WTC11 (cell line): Measurements from ENCODE around the gene REPS2. TPM values are rescaled to one million over a fixed set of nuclear protein-coding genes. Genes with fewer than 3 reads are reported as not detected.

Experiments used
- ATAC-seq: fragments of 200-7000 bp; cut with Tn5 transposase; 2 replicates; pipeline ENCODE4 v1.10.0; 2021; ENCODE audit warnings: mild to moderate bottlenecking, moderate library complexity
- CTCF ChIA-PET: fragments of 300-600 bp; sonication (Branson Sonifier 250); formaldehyde crosslinking; loops from one replicate; lab custom pipeline; 2021; ENCODE audit warnings: antibody characterized with exemption; lab: Charles Lee
- POLR2A ChIA-PET: fragments of 350-600 bp; sonication (Branson Sonifier 250); formaldehyde crosslinking; loops from one replicate; lab custom pipeline; 2021; ENCODE audit warnings: antibody characterized with exemption; lab: Charles Lee
- DNase-seq: peaks from one replicate; pipeline ENCODE4 v3.0.0; 2021; ENCODE audit warnings: low spot score
- H3K27ac Mint-ChIP-seq: 2 replicates; pipeline ENCODE4 v1.8.0; 2021; ENCODE audit warnings: mixed read lengths
- H3K27me3 Mint-ChIP-seq: 2 replicates; pipeline ENCODE4 v1.8.0; 2021; ENCODE audit warnings: low read depth, mild to moderate bottlenecking, moderate library complexity, mixed read lengths
- H3K36me3 Mint-ChIP-seq: 2 replicates; pipeline ENCODE4 v1.8.0; 2021; ENCODE audit warnings: mixed read lengths
- H3K4me1 Mint-ChIP-seq: 2 replicates; pipeline ENCODE4 v1.8.0; 2022; ENCODE audit warnings: mixed read lengths
- H3K4me3 Mint-ChIP-seq: 2 replicates; pipeline ENCODE4 v1.8.0; 2021; ENCODE audit warnings: mild to moderate bottlenecking, moderate library complexity, mixed read lengths
- H3K9me3 Mint-ChIP-seq: 2 replicates; pipeline ENCODE4 v1.8.0; 2021; ENCODE audit warnings: mixed read lengths
- EMX1 ChIP-seq: fragments of 250-450 bp; sonication (Bioruptor Pico); IDR thresholded peaks from 2 replicates; pipeline ENCODE4 v1.8.0; 2021; ENCODE audit warnings: mild to moderate bottlenecking
- ETV6 ChIP-seq: sonication (generic); formaldehyde crosslinking; IDR thresholded peaks from 2 replicates; pipeline ENCODE4 v1.8.1; 2022; ENCODE audit warnings: mild to moderate bottlenecking, missing genetic modification reagents
- IRF2 ChIP-seq: sonication (generic); formaldehyde crosslinking; IDR thresholded peaks from 2 replicates; pipeline ENCODE4 v1.8.0; 2022; ENCODE audit warnings: low read depth, missing genetic modification reagents, borderline replicate concordance
- JUN ChIP-seq: sonication (generic); formaldehyde crosslinking; IDR thresholded peaks from 2 replicates; pipeline ENCODE4 v1.8.0; 2023; ENCODE audit warnings: mild to moderate bottlenecking, missing genetic modification reagents
- NFATC4 ChIP-seq: fragments of 250-450 bp; sonication (Bioruptor Pico); IDR thresholded peaks from 2 replicates; pipeline ENCODE4 v1.9.0; 2021; ENCODE audit warnings: mild to moderate bottlenecking
- SOX15 ChIP-seq: fragments of 250-450 bp; sonication (Bioruptor Pico); IDR thresholded peaks from 2 replicates; pipeline ENCODE4 v1.9.0; 2021; ENCODE audit warnings: mild to moderate bottlenecking
- TEAD1 ChIP-seq: sonication (generic); formaldehyde crosslinking; IDR thresholded peaks from 2 replicates; pipeline ENCODE4 v1.8.0; 2022; ENCODE audit warnings: mild to moderate bottlenecking, missing genetic modification reagents
- USF2 ChIP-seq: sonication (generic); formaldehyde crosslinking; IDR thresholded peaks from 2 replicates; pipeline ENCODE4 v1.8.1; 2023; ENCODE audit warnings: mild to moderate bottlenecking, missing genetic modification reagents, moderate library complexity
- ZNF281 ChIP-seq: sonication (generic); formaldehyde crosslinking; IDR thresholded peaks from 2 replicates; pipeline ENCODE4 v1.8.0; 2023; ENCODE audit warnings: mild to moderate bottlenecking, missing genetic modification reagents
- ZNF396 ChIP-seq: fragments of 250-450 bp; sonication (Bioruptor Pico); IDR thresholded peaks from 2 replicates; pipeline ENCODE4 v1.8.0; 2021; ENCODE audit warnings: mild to moderate bottlenecking, moderate library complexity, borderline replicate concordance
- total RNA-seq: library from RNA; stranded (reverse); gene quantifications from 3 replicates; pipeline ENCODE4 v1.2.3, GENCODE V29; 2021
- TF ChIP-seq, protein P1 (sequence below): sonication (generic); formaldehyde crosslinking; IDR thresholded peaks from 2 replicates; pipeline ENCODE4 v1.8.0; 2022; ENCODE audit warnings: mild to moderate bottlenecking, missing genetic modification reagents
- TF ChIP-seq, protein P2 (sequence below): sonication (generic); formaldehyde crosslinking; IDR thresholded peaks from 2 replicates; pipeline ENCODE4 v1.8.0; 2023; ENCODE audit warnings: missing genetic modification reagents
- TF ChIP-seq, protein P3 (sequence below): fragments of 200-600 bp; IDR thresholded peaks from 2 replicates; pipeline ENCODE4 v1.8.0; 2022; ENCODE audit warnings: antibody characterized with exemption
- TF ChIP-seq, protein P4 (sequence below): fragments of 250-450 bp; sonication (Bioruptor Pico); IDR thresholded peaks from 2 replicates; pipeline ENCODE4 v1.9.0; 2021; ENCODE audit warnings: mild to moderate bottlenecking, borderline replicate concordance
- TF ChIP-seq, protein P5 (sequence below): sonication (generic); formaldehyde crosslinking; IDR thresholded peaks from 2 replicates; pipeline ENCODE4 v1.8.0; 2022; ENCODE audit warnings: mild to moderate bottlenecking, missing genetic modification reagents
- TF ChIP-seq, protein P6 (sequence below): sonication (generic); formaldehyde crosslinking; IDR thresholded peaks from 2 replicates; pipeline ENCODE4 v1.8.1; 2022; ENCODE audit warnings: missing genetic modification reagents, borderline replicate concordance

Gene REPS2
- total RNA-seq, 1 experiment from 2014 or later: 2.2 TPM

GRCh38 chrX:17033225-17033624 lies 86.8 kb downstream of the REPS2 start:
- Mint-ChIP-seq H3K27ac (no peak overlapping the region), H3K9me3 (no peaks in the 10 kb centered on the region), H3K27me3 (no peaks in the 10 kb centered on the region), H3K4me3 (no peak overlapping the region), H3K36me3 (no peaks in the 10 kb centered on the region), H3K4me1 (no peaks in the 10 kb centered on the region)
- DNase-seq (no peak), ATAC-seq (no peak)
- ChIA-PET POLR2A (no interaction called here), CTCF (interaction anchor here (1.2 kb wide), 1 partner anchor 13 kb away, joined by 4 read pairs; no protein-coding TSS in a partner anchor)
- TF ChIP-seq, protein P1, sequence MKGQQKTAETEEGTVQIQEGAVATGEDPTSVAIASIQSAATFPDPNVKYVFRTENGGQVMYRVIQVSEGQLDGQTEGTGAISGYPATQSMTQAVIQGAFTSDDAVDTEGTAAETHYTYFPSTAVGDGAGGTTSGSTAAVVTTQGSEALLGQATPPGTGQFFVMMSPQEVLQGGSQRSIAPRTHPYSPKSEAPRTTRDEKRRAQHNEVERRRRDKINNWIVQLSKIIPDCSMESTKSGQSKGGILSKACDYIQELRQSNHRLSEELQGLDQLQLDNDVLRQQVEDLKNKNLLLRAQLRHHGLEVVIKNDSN (CRISPR knock-in tag): no peak
- TF ChIP-seq TEAD1 (CRISPR knock-in tag): no peak

GRCh38 chrX:17035111-17035510 lies 88.7 kb downstream of the REPS2 start:
- POLR2A ChIA-PET: no interaction called here
- TF ChIP-seq, protein P2, sequence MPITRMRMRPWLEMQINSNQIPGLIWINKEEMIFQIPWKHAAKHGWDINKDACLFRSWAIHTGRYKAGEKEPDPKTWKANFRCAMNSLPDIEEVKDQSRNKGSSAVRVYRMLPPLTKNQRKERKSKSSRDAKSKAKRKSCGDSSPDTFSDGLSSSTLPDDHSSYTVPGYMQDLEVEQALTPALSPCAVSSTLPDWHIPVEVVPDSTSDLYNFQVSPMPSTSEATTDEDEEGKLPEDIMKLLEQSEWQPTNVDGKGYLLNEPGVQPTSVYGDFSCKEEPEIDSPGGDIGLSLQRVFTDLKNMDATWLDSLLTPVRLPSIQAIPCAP (CRISPR knock-in tag): no peak
- TF ChIP-seq ZNF281 (no peak), IRF2 (CRISPR knock-in tag) (no peak)
- TF ChIP-seq, protein P3, sequence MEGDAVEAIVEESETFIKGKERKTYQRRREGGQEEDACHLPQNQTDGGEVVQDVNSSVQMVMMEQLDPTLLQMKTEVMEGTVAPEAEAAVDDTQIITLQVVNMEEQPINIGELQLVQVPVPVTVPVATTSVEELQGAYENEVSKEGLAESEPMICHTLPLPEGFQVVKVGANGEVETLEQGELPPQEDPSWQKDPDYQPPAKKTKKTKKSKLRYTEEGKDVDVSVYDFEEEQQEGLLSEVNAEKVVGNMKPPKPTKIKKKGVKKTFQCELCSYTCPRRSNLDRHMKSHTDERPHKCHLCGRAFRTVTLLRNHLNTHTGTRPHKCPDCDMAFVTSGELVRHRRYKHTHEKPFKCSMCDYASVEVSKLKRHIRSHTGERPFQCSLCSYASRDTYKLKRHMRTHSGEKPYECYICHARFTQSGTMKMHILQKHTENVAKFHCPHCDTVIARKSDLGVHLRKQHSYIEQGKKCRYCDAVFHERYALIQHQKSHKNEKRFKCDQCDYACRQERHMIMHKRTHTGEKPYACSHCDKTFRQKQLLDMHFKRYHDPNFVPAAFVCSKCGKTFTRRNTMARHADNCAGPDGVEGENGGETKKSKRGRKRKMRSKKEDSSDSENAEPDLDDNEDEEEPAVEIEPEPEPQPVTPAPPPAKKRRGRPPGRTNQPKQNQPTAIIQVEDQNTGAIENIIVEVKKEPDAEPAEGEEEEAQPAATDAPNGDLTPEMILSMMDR: no peak
- H3K4me3 Mint-ChIP-seq: no peak overlapping the region
- no peaks in the 10 kb centered on the region for H3K36me3 Mint-ChIP-seq
- no peak for ATAC-seq
- H3K4me1 Mint-ChIP-seq: no peaks in the 10 kb centered on the region
- no peak for DNase-seq
- CTCF ChIA-PET: no interaction called here
- no peak overlapping the region for H3K27ac Mint-ChIP-seq
- H3K27me3 Mint-ChIP-seq: no peaks in the 10 kb centered on the region
- H3K9me3 Mint-ChIP-seq: no peaks in the 10 kb centered on the region

DNA sequence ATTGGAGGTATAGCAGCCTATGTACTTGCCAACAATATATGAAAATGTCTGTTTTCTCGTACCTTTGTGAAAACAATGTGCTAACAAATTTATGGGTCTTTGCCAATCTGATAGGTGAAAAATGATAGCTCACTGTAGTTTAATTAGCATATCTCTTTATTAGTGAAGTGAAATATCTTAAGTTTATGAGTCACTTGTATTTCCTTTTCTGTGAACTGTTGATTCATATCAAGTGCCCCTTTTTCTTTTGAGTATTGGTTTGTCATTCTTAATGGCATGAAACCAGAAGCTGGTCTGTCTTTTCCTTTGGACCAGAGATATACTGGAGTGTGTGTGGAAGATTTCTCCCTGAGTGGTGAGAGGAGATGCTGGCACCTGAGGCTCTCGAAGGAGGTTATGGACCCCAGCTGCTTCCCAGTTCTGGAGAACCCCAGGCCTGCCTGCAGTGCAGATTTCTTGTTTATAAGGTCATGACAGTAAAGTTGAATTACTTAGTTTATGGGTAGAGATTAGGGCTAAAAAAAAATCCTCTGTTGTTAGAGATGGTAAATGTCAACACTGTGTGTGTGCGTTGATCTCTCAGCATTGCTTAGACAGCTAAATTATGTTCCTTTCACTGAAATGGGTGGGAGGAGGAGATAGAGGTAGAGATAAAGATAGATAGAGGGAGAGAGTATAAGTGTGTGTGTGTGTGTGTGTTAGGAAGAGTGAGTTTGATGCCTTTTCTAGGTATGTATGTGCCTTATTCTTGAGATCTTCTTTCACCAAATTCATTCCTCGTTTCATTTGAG lies 89.9 kb downstream of the REPS2 start:
- Mint-ChIP-seq H3K27ac (no peak overlapping the region), H3K27me3 (no peaks in the 10 kb centered on the region), H3K4me3 (no peak overlapping the region), H3K9me3 (no peaks in the 10 kb centered on the region), H3K4me1 (no peaks in the 10 kb centered on the region), H3K36me3 (no peaks in the 10 kb centered on the region)
- no peak for DNase-seq
- ChIA-PET CTCF (interaction anchor here (1.3 kb wide), 1 partner anchor 10 kb away, joined by 4 read pairs; no protein-coding TSS in a partner anchor), POLR2A (no interaction called here)
- no peak for ATAC-seq
- no peak for TF ChIP-seq ETV6 (CRISPR knock-in tag)
- TF ChIP-seq ZNF396: no peak
- no peak for TF ChIP-seq USF2 (CRISPR knock-in tag)
- no peak for TF ChIP-seq NFATC4 (CRISPR knock-in tag)
- TF ChIP-seq, protein P1 (CRISPR knock-in tag): no peak
- no peak for TF ChIP-seq EMX1 (CRISPR knock-in tag)
- TF ChIP-seq, protein P4, sequence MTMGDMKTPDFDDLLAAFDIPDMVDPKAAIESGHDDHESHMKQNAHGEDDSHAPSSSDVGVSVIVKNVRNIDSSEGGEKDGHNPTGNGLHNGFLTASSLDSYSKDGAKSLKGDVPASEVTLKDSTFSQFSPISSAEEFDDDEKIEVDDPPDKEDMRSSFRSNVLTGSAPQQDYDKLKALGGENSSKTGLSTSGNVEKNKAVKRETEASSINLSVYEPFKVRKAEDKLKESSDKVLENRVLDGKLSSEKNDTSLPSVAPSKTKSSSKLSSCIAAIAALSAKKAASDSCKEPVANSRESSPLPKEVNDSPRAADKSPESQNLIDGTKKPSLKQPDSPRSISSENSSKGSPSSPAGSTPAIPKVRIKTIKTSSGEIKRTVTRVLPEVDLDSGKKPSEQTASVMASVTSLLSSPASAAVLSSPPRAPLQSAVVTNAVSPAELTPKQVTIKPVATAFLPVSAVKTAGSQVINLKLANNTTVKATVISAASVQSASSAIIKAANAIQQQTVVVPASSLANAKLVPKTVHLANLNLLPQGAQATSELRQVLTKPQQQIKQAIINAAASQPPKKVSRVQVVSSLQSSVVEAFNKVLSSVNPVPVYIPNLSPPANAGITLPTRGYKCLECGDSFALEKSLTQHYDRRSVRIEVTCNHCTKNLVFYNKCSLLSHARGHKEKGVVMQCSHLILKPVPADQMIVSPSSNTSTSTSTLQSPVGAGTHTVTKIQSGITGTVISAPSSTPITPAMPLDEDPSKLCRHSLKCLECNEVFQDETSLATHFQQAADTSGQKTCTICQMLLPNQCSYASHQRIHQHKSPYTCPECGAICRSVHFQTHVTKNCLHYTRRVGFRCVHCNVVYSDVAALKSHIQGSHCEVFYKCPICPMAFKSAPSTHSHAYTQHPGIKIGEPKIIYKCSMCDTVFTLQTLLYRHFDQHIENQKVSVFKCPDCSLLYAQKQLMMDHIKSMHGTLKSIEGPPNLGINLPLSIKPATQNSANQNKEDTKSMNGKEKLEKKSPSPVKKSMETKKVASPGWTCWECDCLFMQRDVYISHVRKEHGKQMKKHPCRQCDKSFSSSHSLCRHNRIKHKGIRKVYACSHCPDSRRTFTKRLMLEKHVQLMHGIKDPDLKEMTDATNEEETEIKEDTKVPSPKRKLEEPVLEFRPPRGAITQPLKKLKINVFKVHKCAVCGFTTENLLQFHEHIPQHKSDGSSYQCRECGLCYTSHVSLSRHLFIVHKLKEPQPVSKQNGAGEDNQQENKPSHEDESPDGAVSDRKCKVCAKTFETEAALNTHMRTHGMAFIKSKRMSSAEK (CRISPR knock-in tag): no peak
- TF ChIP-seq, protein P5, sequence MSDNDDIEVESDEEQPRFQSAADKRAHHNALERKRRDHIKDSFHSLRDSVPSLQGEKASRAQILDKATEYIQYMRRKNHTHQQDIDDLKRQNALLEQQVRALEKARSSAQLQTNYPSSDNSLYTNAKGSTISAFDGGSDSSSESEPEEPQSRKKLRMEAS: no peak
- TF ChIP-seq, protein P6, sequence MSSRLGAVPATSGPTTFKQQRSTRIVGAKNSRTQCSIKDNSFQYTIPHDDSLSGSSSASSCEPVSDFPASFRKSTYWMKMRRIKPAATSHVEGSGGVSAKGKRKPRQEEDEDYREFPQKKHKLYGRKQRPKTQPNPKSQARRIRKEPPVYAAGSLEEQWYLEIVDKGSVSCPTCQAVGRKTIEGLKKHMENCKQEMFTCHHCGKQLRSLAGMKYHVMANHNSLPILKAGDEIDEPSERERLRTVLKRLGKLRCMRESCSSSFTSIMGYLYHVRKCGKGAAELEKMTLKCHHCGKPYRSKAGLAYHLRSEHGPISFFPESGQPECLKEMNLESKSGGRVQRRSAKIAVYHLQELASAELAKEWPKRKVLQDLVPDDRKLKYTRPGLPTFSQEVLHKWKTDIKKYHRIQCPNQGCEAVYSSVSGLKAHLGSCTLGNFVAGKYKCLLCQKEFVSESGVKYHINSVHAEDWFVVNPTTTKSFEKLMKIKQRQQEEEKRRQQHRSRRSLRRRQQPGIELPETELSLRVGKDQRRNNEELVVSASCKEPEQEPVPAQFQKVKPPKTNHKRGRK (CRISPR knock-in tag): no peak
- TF ChIP-seq JUN (CRISPR knock-in tag): no peak
- TF ChIP-seq SOX15 (CRISPR knock-in tag): no peak
